SKM-1 (cell line): ENCODE data around the gene WDR88.
A peak's percentile ranks its signal among the peaks of the same experiment; 100 is the strongest.
"Not testable (repeated sequence)": the region's sequence is repeated elsewhere in the genome, so short reads cannot be mapped to it uniquely, and the experiment has no call there.

Experiments used
- DNase-seq: peaks from one replicate; lab custom pipeline; 2025; ENCODE audit not compliant: unreplicated experiment; lab: John Stamatoyannopoulos, UW

WDR88 gene

DNA sequence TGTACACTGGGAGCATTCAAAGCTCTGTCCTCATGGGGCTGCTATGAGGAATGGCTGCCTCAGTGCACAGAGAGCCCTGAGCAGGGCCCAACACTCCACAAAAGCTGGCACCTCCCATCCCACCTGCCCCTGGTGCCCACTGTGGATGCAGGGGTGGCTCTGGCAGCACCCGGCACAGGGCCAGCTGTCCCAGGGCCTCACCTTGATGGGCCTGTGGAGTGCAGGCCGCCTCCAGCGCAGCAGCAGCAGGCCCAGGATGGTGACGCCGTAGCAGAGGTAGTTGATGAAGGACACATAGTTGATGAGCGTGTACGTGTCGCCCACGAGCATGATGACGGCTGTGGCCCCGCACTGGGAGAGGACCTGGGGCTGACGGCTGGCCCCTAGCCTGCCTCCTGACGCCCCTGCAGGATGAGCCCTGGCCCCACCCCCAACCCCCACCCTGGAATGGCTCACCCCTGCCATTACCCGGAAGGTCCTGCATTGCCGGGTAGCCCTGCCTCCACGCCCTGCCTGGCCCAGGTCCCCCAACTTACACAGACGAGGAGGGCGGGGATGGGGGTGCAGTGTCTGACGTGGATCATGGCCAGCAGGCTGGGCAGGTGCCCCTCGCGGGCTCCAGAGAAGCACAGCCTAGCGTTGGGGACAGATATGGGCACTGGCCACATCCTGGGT, 78.5 kb downstream of the WDR88 start:
- DNase-seq = no peak

DNA sequence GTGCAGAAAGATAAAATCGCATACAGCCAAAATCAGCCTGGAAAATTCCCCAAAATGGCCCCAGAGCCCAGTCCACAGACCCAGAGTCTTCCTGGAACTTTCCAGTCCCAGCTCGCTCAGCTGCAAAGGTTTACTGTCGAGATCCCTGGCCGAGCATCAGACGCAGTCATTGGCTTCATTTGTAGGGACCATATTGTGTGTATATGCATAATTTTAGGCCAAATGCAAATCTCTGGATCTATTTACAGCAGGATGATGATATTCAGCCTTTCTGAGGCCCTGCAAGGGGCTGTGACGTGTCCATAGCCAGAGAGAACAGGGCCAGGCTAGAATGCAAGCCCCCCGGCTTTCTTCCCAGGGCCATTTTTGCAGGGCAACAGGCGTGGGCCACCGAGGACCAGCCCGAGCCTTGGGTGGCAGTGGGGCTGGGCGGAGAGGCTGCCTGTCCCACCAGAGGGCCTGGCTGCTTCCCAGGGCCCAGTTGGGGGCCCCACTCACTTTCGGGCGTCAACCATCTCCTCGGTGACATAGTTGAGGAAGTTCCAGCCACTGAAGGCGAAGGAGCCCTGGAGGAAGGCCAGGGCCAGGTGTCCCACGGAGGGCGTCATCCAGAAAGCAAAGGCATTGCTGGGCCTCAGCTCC, 80.0 kb downstream of the WDR88 start:
- DNase-seq = no peak

DNA sequence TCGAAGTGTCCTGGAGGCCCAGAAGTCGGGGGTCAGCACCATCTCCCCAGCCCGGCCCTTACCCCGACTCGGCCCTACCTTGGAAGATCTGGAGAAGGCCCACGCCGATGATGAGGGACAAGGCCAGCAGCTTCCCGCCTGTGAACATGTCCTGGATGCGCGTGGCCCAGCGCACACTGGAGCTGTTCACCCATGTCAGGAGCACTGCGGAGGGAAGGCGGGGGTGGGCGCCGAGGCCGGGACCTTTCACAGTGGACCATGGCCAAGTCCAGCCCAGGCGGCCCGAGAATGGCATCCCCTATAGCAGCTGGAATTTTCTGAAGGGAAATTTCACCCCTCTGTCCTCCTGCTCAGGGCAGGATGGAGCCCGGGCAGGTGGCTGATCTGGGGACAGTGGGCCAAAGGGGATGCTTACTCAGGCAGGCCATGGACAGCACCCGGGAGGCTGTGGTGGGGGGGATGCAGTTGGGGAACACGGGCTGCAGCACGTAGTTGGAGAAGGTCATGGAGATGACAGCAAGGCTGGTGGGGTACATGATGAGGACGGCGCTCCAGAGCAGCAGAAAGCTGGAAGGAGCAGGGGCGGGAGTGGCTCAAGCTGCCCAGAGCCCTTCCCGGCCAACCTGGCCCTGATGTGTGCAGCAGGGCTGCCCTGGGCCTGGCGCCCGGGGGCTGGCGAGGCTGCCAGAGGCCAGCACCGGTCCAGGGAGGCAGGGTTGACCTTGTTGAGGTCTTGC, 80.7 kb downstream of the WDR88 start:
- no peak for DNase-seq

DNA sequence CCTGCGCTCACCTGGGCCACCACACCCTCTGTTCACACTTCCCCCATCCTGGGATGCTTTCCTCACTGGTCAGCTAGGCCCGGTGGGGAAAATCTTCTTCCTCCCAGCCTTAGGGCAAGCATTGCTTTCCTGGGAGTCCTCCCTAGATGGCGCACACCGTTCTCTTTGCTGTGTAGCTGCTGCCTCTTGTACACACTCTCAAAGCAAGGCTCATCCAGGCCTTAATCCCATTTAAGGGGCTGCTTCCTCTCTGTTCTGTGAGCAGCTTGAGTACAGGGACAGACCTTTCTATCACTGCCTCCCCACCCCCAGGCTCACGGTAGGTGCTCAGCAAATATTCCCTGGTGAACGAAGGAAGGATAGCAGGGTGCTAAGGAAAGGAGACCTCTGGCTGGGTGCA, 82.7 kb downstream of the WDR88 start:
- peak; percentile 35 for DNase-seq

DNA sequence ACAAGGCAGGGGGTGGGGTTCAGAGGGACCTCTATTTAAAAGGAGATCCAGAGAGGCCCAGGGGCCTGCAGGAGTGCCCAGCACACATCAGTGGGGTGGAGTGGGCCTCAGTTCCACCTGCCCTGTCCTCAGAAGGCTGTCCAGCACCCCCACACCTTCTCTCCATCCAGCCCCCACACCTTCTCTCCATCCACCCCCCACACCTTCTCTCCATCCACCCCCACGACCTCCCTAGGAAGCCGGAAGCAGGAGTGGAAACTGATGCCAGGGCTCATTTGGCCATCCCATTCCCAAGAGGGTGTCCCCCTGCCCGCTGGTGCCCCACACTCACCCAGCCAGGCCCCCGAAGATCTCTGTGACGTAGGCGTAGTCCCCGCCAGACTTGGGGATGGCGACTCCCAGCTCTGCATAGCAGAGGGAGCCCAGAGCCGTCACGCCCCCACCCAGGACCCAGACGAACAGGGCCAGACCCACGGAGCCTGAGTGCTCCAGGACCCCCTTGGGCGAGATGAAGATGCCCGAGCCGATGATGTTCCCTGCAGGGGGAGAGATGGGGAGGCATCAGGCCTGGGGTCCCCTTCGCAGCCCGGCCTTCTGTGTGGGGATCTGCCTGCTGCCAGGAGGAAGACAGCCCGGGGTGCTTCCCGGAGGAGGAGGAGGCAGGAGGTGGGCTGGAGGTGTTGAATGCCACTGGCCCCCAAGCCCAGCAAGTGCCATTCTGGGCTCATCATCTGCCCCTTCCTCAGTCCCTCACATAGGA, 83.7 kb downstream of the WDR88 start:
- no peak for DNase-seq

DNA sequence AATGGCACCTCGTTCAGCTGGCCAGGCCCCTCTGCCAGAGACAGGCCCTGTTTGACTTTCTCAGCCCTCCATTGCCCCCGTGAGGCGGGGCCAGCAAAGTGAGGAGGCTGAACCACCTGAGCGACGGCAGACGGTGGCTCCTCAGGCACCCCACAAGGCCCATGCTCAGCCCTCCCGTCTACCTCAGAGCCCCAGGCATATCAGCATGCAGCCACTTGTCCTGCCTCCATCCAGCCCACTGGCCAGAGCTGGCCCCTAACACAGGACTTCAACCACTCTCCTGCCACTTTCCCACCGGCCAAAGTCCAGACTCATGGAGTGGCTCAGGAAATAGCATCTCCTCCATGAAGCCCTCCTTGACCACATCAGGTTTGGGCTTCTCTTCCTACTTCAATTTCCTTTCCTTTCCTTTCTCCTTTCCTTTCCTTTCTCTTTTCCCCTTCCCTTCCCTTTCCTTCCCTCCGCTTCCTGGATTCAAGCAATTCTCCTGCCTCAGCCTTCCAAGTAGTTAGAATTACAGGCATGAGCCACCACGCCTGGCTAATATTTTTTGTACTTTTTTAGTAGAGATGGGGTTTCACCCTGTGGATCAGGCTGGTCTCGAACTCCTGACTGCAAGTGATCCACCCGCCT, 84.4 kb downstream of the WDR88 start:
- DNase-seq = no peak

DNA sequence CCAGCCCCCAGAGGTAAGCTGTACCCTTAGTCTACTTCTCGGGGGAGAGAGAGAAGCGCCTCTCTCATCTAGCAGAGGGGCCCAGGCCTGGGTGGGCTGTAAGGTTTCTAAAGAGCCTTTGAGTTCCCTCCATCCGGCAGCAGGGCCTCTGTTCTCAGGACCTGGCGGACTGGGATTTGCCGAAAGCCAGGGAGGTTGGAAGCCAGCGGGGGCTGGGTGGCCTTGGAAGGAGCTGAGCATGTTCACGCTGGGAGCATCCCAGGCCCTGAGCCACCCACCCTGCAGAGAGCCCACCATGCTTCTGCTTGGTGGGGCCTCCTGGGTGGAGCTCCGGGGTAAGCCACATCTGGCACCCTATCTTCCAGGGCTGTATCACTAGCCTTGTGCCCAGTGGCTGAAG, 86.0 kb downstream of the WDR88 start:
- no peak for DNase-seq

DNA sequence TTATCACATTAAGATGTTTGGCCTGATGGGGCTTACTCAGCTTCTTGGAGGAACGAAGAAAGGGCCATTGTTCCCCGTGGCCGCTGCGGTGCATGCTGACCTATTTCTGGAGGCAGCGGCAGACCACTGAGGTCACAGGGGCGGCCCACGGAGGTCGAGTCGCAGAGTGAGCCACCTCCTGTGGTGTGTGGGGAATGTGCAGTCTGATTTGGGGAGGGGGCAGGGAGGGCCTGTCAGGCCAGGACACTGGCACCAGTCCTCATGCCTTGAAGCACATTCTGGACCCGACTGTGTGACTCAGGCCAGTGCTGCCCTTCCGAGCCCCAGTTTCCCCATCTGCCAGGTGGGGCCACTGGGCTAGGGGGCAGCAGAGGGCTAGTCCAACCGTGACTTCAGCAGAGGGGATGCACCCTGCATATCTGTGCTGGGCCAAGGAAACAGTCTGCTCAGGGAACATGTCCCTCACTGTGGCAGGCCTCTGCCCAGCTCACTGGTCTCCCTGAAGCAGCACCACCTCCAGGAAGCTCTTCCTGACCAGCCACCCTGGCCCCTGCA, 87.4 kb downstream of the WDR88 start:
- no peak for DNase-seq

DNA sequence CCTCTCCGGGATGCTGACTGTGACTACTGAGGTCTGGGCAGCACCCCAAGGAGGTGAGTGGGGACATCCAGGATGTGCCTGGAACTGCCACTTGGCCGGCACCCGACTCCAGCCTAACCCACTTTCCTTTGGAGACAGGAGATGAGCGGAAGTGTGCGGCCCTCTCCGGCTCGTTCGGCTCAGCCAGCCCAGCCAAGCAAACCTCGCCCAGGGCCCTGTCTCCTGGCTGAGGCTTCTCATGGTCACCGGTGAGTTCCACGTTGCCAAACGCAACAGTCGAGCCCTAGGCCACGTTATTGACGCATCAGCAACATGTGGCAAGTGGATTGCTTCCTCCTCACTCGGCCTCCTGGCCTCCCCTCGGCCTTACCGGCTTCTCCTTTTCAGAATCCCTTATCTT, 88.2 kb downstream of the WDR88 start:
- DNase-seq = no peak

DNA sequence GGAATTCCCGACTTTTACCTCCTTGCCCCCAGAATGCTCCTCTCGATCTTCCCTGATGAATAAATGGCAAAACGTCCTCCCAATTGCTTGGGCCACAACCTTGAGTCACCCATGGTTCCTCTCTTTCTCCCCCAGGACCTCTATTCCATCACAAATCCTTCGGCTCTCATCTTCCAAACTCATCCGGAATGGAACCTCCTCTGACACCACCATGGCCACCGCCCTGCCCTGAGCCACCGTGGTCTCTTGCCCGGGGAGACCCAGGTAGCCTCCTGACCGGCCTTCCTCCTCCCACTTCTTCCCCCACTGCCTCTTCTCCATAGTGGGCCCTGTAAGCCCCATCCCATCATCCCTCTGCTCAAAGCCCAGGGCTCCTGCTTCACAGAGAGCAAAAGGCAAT, 88.8 kb downstream of the WDR88 start:
- no peak for DNase-seq

DNA sequence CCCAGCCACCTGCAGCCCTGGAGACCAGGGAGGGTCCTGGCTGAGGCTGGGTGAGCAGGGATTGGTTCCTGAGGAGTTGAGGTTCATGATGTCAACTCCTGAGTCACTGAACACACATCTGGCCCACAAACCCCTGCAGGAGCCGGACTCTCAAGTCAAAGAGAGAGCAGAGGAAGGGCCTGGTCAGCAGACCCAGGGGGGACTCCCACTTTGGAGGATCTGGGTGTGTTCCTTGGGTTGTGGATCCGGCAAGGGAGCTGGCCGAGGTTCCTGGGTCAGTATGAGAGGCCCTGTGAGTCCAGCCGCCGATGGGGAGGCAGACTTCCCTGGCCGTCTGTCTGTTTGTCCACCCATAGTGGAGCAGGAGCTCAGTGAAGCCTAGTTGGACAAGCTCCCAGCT, 89.7 kb downstream of the WDR88 start:
- DNase-seq = no peak

DNA sequence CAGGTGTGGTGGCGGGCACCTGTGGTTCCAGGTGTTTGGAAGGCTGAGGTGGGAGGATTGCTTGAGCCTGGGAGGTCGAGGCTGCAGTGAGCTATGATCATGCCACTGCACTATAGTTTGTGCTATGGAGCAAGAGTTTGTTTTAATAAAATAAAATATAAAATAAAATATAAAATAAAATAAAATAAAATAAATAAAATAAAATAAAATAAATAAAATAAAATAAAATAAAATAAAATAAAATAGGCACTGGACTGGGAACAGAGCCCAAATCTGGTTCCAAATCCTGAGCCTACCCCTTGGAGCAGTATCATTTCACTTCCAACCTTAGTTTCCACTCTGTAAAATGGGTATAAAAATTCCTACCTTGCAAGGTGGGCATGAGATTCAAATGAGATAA, 90.3 kb downstream of the WDR88 start:
- not testable (repeated sequence) for DNase-seq

DNA sequence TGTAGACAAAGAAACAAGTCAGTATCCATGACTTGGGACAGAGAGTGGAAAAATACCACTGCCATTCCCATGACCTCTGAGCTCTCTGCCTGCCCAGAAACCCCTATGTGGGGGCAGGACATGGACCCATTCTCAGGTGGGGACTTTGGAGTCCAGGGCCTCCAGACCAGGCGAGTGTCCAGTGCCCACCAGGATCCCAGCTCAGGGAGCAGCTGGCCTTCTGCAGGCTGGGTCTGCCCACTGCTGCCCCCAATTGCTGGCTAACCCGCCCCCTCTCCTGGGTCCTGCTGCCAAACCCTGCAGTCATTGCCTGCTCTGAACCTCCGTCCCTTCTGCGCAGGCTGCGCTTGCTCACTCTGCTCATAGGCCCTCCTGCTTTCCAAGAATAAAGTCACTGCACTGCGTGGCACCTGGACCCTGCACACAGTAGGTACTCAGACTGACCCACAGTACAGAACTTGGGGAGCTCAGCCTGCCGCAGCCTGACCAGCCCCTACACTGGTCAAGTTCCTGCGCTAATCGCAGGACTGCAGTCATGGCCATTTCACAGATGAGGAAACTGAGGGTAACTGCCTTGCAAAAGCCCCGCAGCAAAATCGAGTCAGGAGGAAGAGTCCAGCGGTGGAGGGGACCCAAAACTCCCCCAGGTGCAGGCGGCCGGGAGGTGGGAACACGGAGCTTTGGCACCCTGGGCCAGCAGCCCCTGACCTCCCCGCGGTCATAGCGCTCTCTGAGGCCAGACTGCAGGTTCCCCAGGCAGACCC, 93.0 kb downstream of the WDR88 start:
- no peak for DNase-seq
